ENCODE results near the gene ATP8B3. TPM values are rescaled to one million over a fixed set of nuclear protein-coding genes. Genes with fewer than 3 reads are reported as not detected.

Gene ATP8B3
- total RNA-seq, 1 donor from 2014 or later: 3.0 TPM

DNA sequence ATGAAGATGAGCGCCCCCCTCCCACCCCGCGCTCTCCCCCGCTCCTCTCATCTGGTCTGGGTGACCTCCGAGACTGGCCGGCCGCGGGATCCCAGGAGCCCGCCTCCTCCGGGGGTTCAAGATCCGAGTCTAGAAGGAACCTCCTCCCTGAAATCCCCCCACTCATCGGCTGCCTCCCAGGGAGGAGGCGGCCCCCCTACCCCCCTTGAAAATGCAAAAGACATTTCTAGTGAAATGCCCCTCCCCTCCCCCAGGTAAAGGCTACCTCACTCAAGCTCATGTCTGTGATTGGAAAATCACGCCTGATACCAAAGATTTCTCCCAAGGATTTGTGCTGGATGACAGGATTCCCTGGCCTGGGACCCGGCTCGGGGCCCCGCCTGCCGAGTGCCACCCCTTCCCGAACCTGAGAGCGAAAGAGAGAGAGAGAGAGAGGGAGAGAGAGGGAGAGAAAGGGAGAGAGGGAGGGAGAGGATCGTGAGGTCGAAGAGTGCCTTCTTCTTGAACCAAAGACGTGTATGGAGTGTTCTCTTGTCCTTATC lies 35.4 kb downstream of the ATP8B3 start:
- H3K4me2 ChIP-seq (ENCODE audit: low read length): no peak overlapping the region
- Mint-ChIP-seq H3K4me3 (ENCODE audit: unreplicated experiment) (no peak overlapping the region), H3K27ac (ENCODE audit: unreplicated experiment) (no peak overlapping the region), H3K4me1 (ENCODE audit: low read depth, unreplicated experiment) (no peaks in the 10 kb centered on the region), H3K27me3 (ENCODE audit: low read depth, unreplicated experiment) (peaks cover 62% of the 10 kb centered on the region), H3K9me3 (ENCODE audit: unreplicated experiment) (peaks cover 9% of the 10 kb centered on the region), H3K36me3 (ENCODE audit: low read depth, unreplicated experiment) (no peaks in the 10 kb centered on the region)
- H3K4me1 ChIP-seq (ENCODE audit: insufficient read depth, low read length): no peaks in the 10 kb centered on the region
- FAIRE-seq (no peak), DNase-seq (ENCODE audit: low read depth) (no peak)
- H3K4me3 ChIP-seq (ENCODE audit: insufficient read depth, low read depth, low read length): no peak overlapping the region
- H4K20me1 ChIP-seq (ENCODE audit: insufficient read depth, low read length): no peaks in the 10 kb centered on the region
- H3K27ac ChIP-seq (ENCODE audit: low read depth, low read length): no peak overlapping the region
- no peaks in the 10 kb centered on the region for H3K36me3 ChIP-seq (ENCODE audit: insufficient read depth, low read length)
- peaks cover 47% of the 10 kb centered on the region for H3K27me3 ChIP-seq (ENCODE audit: insufficient read depth, low read length)
- no peak overlapping the region for H2AFZ ChIP-seq (ENCODE audit: low read depth, low read length)
- H3K79me2 ChIP-seq (ENCODE audit: insufficient read depth, low read length): no peaks in the 10 kb centered on the region
- H3K9me3 ChIP-seq (ENCODE audit: insufficient read depth, low read depth, low read length): peaks cover 5% of the 10 kb centered on the region
- no peak overlapping the region for H3K9ac ChIP-seq (ENCODE audit: low read length)
- TF ChIP-seq, protein P1, sequence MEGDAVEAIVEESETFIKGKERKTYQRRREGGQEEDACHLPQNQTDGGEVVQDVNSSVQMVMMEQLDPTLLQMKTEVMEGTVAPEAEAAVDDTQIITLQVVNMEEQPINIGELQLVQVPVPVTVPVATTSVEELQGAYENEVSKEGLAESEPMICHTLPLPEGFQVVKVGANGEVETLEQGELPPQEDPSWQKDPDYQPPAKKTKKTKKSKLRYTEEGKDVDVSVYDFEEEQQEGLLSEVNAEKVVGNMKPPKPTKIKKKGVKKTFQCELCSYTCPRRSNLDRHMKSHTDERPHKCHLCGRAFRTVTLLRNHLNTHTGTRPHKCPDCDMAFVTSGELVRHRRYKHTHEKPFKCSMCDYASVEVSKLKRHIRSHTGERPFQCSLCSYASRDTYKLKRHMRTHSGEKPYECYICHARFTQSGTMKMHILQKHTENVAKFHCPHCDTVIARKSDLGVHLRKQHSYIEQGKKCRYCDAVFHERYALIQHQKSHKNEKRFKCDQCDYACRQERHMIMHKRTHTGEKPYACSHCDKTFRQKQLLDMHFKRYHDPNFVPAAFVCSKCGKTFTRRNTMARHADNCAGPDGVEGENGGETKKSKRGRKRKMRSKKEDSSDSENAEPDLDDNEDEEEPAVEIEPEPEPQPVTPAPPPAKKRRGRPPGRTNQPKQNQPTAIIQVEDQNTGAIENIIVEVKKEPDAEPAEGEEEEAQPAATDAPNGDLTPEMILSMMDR (IDR thresholded peaks at IDR 0.05; ENCODE audit: insufficient read depth, low read depth, low read length): no peak
- TF ChIP-seq EZH2 (IDR thresholded peaks at IDR 0.05; ENCODE audit: insufficient read depth, low read length): peak; percentile 60

DNA sequence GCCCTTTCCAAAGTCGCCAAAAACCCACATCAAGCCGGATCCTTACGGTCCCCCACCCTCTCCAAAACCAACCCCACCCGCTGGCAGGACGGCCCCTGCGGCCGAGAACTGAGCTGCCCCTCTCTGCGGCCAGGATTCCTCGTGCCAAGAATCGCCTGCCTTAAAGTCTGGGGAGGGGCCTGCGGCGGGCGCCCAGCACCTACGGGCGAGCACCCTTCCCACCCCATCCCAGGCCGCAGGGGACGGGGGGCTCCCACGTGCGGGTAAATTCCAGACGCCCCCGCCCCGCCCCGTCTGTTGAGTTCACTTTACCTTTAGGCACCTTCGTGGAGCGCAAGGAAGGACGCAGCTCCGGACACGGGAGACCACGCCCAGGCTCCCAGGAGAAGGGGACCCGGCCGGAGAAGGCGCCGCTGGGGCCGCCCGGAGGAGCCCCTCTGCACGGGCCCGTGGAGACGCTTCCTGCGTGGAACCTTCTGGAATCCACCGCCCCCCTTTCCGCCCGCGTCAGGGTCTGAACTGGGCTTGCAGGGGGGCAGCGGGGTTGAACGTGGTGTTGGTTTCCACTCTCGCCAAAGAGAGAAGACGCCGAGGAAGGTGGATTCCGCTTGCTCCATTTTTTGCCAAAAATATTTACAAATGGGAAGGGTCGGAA lies 36.0 kb downstream of the ATP8B3 start:
- Histone ChIP-seq H3K9me3 (ENCODE audit: insufficient read depth, low read depth, low read length) (peaks cover 4% of the 10 kb centered on the region), H3K9ac (ENCODE audit: low read length) (no peak overlapping the region), H3K4me3 (ENCODE audit: insufficient read depth, low read depth, low read length) (no peak overlapping the region), H2AFZ (ENCODE audit: low read depth, low read length) (no peak overlapping the region), H3K27ac (ENCODE audit: low read depth, low read length) (no peak overlapping the region), H3K27me3 (ENCODE audit: insufficient read depth, low read length) (peaks cover 44% of the 10 kb centered on the region), H3K4me2 (ENCODE audit: low read length) (no peak overlapping the region), H3K4me1 (ENCODE audit: insufficient read depth, low read length) (no peaks in the 10 kb centered on the region), H3K36me3 (ENCODE audit: insufficient read depth, low read length) (no peaks in the 10 kb centered on the region), H3K79me2 (ENCODE audit: insufficient read depth, low read length) (no peaks in the 10 kb centered on the region), H4K20me1 (ENCODE audit: insufficient read depth, low read length) (no peaks in the 10 kb centered on the region)
- Mint-ChIP-seq H3K36me3 (ENCODE audit: low read depth, unreplicated experiment) (no peaks in the 10 kb centered on the region), H3K27me3 (ENCODE audit: low read depth, unreplicated experiment) (peaks cover 66% of the 10 kb centered on the region), H3K9me3 (ENCODE audit: unreplicated experiment) (peaks cover 10% of the 10 kb centered on the region), H3K27ac (ENCODE audit: unreplicated experiment) (no peak overlapping the region), H3K4me3 (ENCODE audit: unreplicated experiment) (no peak overlapping the region), H3K4me1 (ENCODE audit: low read depth, unreplicated experiment) (no peaks in the 10 kb centered on the region)
- TF ChIP-seq EZH2 (IDR thresholded peaks at IDR 0.05; ENCODE audit: insufficient read depth, low read length): peak; percentile 77
- TF ChIP-seq, protein P1 (IDR thresholded peaks at IDR 0.05; ENCODE audit: insufficient read depth, low read depth, low read length): no peak
- DNase-seq (ENCODE audit: low read depth) (no peak), FAIRE-seq (no peak)
